Measurements from ENCODE around the gene PIPOX.
A peak's percentile ranks its signal among the peaks of the same experiment; 100 is the strongest.

The PIPOX gene

DNA sequence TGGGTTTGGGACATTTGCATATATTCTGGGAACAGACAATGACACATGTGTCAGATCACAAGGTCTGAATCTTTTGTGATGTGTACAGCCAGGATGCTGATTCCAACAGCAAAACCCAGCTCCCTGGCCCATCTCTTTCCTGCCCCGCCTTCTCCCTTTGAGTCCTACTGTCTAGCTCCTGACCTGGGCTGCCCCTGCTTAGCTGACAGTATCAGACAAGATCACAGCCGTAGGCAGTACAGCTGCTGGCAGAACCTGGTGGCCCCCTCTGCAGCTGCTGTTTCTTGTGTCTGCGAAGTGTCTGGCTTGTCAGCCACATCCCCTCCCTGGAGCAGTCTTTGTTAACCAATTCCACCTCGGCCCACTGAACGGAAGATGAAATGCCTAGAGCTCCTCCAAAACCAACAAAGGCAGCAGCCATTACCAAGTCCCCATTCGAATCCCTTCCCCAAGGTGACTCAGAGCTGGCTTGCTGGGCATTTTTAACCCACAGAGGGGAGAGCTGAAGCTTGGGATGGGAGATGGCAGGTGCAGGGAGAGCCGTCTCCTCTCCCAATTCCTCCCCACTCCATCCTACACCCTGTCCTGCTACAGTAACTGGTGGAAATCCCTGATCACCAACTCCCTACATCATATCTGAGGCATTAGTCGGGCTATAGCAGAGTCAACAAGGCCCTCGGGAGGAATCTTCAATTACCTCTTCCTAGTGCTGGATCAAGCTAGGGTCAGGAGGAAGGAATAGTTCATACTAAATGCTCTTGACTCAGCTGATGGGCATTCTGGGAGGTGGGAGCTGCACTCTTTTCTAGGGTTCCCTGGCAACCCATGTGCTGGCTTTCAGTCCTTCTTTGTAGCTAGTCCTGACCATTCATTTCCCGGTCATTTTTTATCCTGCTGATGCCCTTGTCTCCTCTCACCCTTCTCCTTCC lies 5.8 kb downstream of the PIPOX start:
- DNase-seq (ENCODE audit: low read depth) = peak; percentile 44

GRCh38 chr17:29049541-29050145 lies 6.7 kb downstream of the PIPOX start:
- DNase-seq (ENCODE audit: low read depth) = no peak

DNA sequence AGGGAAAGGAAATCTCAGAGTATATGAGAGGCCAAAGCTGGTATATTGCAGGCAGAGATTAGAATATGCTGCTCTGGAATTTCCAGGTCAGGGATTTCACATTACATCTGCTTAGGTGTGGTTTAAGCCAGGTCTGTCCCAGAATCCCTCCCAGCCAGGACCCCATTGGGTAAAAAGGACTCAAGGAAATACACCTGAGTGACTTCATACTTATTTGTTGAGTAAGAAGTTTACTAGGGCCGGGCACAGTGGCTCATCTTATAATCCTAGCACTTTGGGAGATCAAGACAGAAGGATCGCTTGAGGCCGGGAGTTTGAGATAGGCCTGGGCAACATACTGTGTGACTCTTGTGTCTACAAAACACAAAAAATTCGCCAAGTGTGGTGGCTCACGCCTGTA lies 7.2 kb downstream of the PIPOX start:
- no peak for DNase-seq (ENCODE audit: low read depth)

DNA sequence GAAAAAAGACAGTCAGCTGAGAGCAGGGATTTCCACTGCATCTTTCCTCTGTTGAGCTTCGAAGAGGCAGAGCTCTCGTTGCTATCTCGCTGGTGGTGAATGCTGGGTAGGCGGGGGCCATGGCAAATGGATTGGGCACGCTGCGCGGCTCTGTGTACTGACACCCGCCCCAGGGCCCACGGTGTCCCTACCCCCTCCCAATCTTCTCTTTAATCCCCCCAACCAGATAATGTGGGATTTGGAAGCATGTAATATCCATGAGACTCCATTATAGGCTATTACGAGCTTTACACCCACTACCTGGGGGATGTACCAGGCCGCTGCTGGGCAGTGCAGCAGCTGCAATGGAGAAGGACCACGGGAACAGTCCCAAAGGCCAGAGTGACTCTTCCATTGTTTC lies 8.3 kb downstream of the PIPOX start:
- DNase-seq (ENCODE audit: low read depth) = no peak

- DNase-seq (ENCODE audit: low read depth) = no peak
Measured at GRCh38 chr17:29051731-29052130, 8.8 kb downstream of the PIPOX start.

- no peak for DNase-seq (ENCODE audit: low read depth)
Measured at GRCh38 chr17:29054835-29055234, 11.9 kb downstream of the PIPOX start.

DNA sequence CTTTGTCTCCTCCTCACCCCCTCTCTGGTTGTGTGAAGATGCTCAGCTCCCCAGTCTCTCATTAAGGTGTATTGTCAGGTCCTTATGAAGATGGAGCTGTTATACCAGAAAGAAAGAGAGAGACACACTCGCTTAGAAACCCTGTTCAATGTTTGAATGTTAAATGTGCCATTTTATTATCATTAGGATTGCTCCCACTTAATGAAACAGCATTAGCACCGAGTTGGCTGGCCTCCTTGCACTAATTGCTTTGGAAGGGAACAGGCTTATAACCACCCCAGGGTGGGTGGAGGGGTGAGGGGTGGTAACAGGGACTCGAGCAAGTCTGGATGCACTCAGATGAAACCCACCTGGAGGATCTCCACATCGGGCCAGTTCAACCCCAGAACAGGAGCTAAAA lies 14.4 kb downstream of the PIPOX start:
- DNase-seq (ENCODE audit: low read depth) = no peak

GRCh38 chr17:29058391-29058790 lies 15.4 kb downstream of the PIPOX start:
- DNase-seq (ENCODE audit: low read depth) = no peak

DNA sequence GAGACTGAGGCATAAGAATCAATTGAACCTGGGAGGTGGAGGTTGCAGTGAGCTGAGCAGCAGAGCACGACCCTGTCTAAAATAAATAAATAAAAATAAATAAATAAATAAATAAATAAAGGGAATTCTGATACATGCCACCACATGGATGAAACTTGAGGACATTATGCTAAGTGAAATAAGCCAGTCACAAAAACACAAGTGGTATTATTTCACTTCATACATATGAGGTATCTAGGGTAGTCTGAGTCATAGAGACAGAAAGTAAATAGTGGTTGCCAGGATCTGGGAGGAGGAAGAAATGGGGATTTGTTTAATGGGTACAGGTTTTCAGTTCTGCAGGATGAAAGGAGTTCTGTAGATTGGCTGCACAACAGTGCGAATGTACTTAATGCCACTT lies 16.3 kb downstream of the PIPOX start:
- DNase-seq (ENCODE audit: low read depth) = peak; percentile 57

GRCh38 chr17:29060475-29060874 lies 17.5 kb downstream of the PIPOX start:
- no peak for DNase-seq (ENCODE audit: low read depth)

GRCh38 chr17:29061036-29061435 lies 18.1 kb downstream of the PIPOX start:
- no peak for DNase-seq (ENCODE audit: low read depth)

DNA sequence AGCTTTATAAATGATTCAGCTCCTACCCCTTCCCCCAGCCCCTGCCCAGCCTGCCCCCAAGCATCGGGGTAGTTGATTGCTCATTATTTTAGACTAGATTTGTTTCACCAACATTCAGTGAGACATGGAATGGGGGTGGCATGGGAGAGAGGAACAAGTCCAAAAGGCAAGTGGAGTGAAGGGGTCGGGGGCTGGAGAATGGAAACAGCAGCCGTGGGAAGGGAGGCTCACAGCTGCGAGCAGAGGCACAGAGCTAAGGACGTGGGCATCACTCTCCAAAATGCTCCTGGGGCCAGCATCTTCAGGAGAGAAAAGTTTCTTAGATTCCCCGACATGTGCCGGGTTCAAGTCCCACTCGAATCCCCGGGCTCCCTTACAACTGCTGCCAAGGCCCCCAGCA lies 19.3 kb downstream of the PIPOX start:
- no peak for DNase-seq (ENCODE audit: low read depth)

DNA sequence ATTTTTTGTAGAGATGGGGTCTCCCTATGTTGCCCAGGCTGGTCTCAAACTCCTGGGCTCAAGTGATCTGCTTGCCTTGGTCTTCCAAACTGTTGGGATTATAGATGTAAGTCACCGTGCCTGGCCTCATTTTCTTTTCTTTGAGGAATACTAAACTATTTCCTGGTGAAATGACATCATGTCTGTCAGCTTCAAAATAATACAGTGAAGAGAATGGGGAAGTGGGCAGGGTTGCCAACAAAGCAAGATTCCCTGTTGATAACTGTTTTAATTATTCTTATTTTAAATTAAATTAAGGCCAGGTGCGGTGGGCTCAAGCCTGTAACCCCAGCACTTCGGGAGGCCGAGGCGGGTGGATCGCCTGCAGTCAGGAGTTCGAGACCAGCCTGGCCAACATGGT lies 21.1 kb downstream of the PIPOX start:
- no peak for DNase-seq (ENCODE audit: low read depth)

DNA sequence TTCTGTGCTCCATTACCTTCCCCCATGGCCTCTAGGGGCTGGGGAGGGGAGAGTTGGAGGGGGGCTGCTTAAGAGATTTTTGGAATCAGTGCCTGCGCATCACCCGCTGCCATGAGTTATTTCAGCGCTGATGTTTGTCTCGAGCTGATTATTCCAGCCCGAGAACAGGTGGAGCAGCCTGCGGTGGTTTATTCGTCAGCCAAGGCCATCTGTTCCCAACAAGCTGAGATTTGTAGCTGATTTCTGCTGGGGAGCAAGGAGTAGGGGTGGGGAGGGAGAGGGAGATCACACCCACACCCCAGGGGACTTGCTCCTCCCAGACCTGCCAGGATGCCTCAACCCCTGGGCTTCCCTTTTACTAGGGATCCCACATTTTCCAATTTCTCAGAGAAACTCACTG lies 23.1 kb downstream of the PIPOX start:
- no peak for DNase-seq (ENCODE audit: low read depth)

DNA sequence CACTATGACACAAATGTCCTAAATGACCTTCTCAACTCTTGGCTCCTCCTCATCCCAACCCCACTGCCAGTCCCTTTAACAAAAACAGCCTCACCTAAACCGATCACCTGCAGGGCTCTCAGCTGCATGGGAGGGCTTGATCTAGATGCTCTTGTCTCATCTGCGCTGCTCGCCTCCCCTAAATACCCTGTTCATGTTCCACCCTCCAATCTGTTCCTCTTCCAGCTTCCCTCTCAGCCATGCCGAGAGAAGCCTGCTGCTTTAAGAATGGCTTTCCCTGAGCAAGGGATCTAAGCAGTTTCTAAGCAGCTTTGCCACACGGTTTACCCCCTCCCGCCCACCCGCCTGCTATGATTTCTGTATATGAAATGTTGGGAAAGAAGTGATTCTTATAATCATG lies 23.7 kb downstream of the PIPOX start:
- no peak for DNase-seq (ENCODE audit: low read depth)

DNA sequence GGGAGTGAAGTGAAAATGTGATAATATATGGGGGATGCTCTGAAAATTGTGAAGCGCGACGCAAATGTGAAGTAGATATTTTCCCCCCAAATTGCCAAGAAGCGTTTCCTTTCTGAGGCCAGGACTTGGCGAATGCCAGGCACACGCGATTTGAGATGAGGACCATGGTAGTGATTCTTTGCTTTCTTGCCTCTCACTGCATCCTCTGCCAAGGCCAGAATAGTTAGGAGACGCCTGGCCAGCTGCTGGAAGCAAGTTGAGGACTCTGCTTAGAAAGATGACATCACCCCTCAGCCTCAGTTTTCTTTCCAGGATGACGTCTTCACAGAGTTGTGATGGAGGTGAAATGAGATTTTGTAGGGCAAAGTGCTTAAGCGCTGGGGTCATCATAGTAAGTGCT lies 25.9 kb downstream of the PIPOX start:
- no peak for DNase-seq (ENCODE audit: low read depth)

DNA sequence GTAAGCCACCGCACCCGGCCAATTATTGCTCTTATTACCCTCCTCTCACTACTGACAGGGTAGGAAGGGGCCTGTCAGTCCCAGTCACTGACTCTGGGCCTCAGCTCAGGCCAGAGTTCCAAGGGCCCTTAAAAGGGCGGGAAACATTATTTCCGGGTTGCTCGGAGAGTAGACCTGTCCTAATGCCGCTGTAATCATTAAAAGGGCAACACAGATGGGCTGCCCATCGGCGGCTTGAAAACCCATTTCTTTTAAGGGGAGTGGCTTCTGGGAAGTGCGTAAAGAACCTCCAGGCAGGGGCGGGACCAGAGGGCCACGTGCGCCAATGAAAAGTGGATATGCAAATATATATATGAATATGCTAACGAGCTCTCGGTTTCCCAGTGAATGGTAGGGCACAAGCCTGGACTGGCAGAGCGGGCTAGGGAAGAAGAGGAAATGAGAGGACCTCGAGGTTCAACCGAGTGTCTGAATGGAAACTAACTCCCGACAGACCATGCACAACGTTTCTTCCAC lies 26.6 kb downstream of the PIPOX start:
- no peak for DNase-seq (ENCODE audit: low read depth)

DNA sequence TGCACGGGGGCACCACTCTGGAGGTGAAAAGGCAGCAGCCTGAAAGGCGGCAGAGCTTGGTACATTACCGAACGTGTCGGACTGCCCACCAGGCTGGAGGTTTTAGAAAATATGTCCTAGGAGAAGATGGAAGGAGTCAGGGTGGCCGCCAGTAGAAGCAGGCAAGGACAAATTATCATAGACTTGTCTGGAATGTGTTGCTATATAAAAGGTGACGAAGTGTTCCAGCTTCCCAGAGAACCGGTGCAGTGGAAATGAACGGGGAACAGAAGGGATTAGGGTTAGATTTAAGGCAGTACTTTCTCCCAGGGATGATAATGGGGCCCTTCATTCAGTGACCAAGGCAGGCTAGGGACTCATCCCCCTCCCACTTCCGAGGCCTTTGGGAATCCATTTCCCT lies 27.4 kb downstream of the PIPOX start:
- no peak for DNase-seq (ENCODE audit: low read depth)

GRCh38 chr17:29070781-29071180 lies 27.8 kb downstream of the PIPOX start:
- DNase-seq (ENCODE audit: low read depth) = no peak

DNA sequence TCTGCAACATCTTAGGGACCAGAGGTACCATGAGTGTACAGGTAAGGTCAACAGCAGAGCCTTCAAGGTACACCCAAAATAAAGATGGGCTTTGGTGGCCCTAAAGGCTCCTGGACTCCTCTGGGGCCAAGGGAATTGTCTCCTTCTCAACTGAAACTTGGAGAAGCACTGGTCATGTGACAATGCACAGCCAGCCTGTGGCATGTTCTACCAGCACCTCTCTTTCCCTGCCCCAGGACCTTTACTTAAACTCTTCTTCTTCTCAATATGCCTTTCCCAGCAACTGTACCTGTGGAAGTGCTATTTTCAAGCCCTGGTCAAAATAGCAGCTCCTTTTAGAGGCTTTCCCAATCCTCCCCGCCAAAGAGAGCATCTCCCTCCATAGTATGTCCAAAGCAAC lies 28.4 kb downstream of the PIPOX start:
- no peak for DNase-seq (ENCODE audit: low read depth)

GRCh38 chr17:29073045-29073444 lies 30.1 kb downstream of the PIPOX start:
- no peak for DNase-seq (ENCODE audit: low read depth)

DNA sequence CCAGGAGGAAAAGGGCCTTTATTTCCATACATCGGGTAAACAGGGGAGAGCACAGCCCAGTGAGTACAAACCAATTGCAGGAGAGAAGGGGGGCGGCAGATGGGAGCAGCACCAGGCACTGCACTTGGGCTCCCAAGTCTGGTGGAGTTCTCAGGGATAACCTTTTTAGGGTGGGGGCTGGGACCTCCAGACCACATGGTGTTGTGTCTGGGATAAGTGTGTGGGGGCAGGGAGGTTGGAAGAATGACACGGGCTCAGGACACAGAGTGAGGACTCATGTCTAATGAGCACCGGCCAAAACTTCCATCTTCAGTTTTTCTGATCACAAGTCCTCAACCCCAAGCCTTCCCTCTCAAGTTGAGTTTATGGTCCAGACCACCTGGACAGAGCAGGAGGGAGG lies 30.6 kb downstream of the PIPOX start:
- no peak for DNase-seq (ENCODE audit: low read depth)

- DNase-seq (ENCODE audit: low read depth) = no peak
Measured at GRCh38 chr17:29074488-29074887, 31.5 kb downstream of the PIPOX start.

- DNase-seq (ENCODE audit: low read depth) = no peak
Measured at GRCh38 chr17:29076087-29076486, 33.1 kb downstream of the PIPOX start.
